SH-SY5Y (cell line): ENCODE results near the gene PCSK9.

Experiments used
- GATA2 ChIP-seq: IDR thresholded peaks from 2 replicates; pipeline ENCODE4 v1.6.1; 2011; ENCODE audit warnings: mild to moderate bottlenecking, low read depth, low read length
- GATA3 ChIP-seq: IDR thresholded peaks from 2 replicates; pipeline ENCODE4 v1.6.1; 2011; ENCODE audit warnings: low read depth, mild to moderate bottlenecking, low read length, moderate library complexity

DNA sequence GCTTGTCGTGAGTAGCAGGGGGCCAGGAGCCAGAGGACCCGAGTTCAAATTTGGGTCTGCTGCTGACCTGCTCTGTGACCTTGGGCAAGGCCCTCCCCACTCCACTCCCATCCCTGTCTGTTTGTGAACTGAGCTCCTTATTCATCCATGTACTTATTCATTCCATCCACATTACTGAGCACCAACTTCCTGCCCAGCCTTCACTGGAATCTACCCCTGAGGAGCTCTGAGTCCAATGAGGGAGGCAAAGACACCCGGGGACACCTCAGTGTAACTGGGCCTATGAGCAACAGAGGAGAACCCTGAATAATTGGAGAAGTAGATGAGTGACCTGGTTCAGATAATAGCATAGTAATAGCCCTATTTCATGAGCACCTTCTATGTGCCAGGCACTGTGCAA lies 31.7 kb upstream of the PCSK9 start:
- no peak for TF ChIP-seq GATA3
- no peak for TF ChIP-seq GATA2
